K562 (cell line): ENCODE data around the gene ANKRD13D. TPM values are rescaled to one million over a fixed set of nuclear protein-coding genes. Genes with fewer than 3 reads are reported as not detected.

ENCODE experiments used
- ATAC-seq: fragments of 200-7000 bp; cut with Tn5 transposase; 3 replicates; pipeline ENCODE4 v1.9.1; 2020; ENCODE audit warnings: moderate library complexity
- BruUV-seq: library from RNA; stranded (reverse); fragments of 400-500 nt; replicated peaks from 2 replicates; lab custom pipeline; 2021; lab: Mats Ljungman, UMichigan
- CTCF ChIA-PET: fragments of 300-600 bp; formaldehyde crosslinking; extraction: SDS; loops from one replicate; lab custom pipeline; 2021; ENCODE audit warnings: low intra/inter-chr PET ratio; lab: Yijun Ruan, JAX
- POLR2A ChIA-PET: fragments of 300-600, 350-650 bp; sonication (Branson Sonifier 250); formaldehyde crosslinking; extraction: SDS; loops from one replicate; lab custom pipeline; 2021; ENCODE audit warnings: antibody characterized with exemption, inconsistent platforms; lab: Yijun Ruan, JAX
- DNase-seq, 4 experiments: peaks; one replicate each; pipeline versions ENCODE4 v3.0.0 to v3.0.0-alpha.2; 2011 to 2018; ENCODE audit warnings: low spot score in 3 of 4, mixed read lengths in 3 of 4; ENCODE audit errors: extremely low read depth in 1 of 4
- FAIRE-seq: peaks from 2 replicates; lab custom pipeline; 2011; peaks lifted over from hg19 to GRCh38; lab: Jason Lieb, UNC
- H2AFZ ChIP-seq: 2 replicates; pipeline ENCODE4 v1.6.0; 2011; ENCODE audit warnings: low read depth, low read length, control low read depth, inconsistent platforms
- H3K27ac ChIP-seq: fragments of 200-600 bp; 3 replicates; pipeline ENCODE4 v1.8.0; 2011; ENCODE audit warnings: low read depth, mild to moderate bottlenecking, control low read depth, inconsistent platforms, low read length, moderate library complexity, mixed read lengths; ENCODE audit errors: extremely low read depth
- H3K27me3 ChIP-seq, 2 experiments: fragments of 300-600 bp in 1 of 2; 2 replicates in 1 of 2; 3 replicates in 1 of 2; pipeline versions ENCODE4 v1.6.0 to v1.8.0; 2011; ENCODE audit warnings: inconsistent platforms in 2 of 2, low read length in 2 of 2, mild to moderate bottlenecking in 1 of 2, mixed read lengths in 1 of 2, moderate library complexity in 1 of 2; ENCODE audit not compliant: control insufficient read depth in 2 of 2, insufficient read depth in 2 of 2
- H3K36me3 ChIP-seq: fragments of 300-600 bp; 3 replicates; pipeline ENCODE4 v1.8.0; 2011; ENCODE audit warnings: mild to moderate bottlenecking, low read length, inconsistent platforms; ENCODE audit not compliant: control insufficient read depth, insufficient read depth
- H3K4me1 ChIP-seq, 2 experiments: fragments of 200-600 bp in 1 of 2; replicated peaks in 1 of 2; 2 replicates in 1 of 2; 3 replicates in 1 of 2; pipeline versions ENCODE4 v1.5.1 to v1.8.0; 2011; ENCODE audit warnings: inconsistent platforms in 2 of 2, low read length in 2 of 2, mild to moderate bottlenecking in 1 of 2, mixed read lengths in 1 of 2, moderate library complexity in 1 of 2; ENCODE audit not compliant: control insufficient read depth in 2 of 2, insufficient read depth in 2 of 2
- H3K4me2 ChIP-seq: 2 replicates; pipeline ENCODE4 v1.6.1; 2011; ENCODE audit warnings: low read length, control low read depth, inconsistent platforms, mixed read lengths; ENCODE audit not compliant: insufficient read depth
- H3K4me3 ChIP-seq: fragments of 200-600 bp; sonication (generic), shearing (Covaris generic); 2 replicates; pipeline ENCODE4 v1.5.1; 2016; ENCODE audit warnings: control low read depth, inconsistent platforms
- H3K79me2 ChIP-seq: fragments of 200-600 bp; 3 replicates; pipeline ENCODE4 v1.8.0; 2011; ENCODE audit warnings: low read length, inconsistent platforms; ENCODE audit not compliant: control insufficient read depth, insufficient read depth
- H3K9ac ChIP-seq, 2 experiments: 2 replicates each; pipeline versions ENCODE4 v1.6.0 to v1.6.1; 2011; ENCODE audit warnings: low read depth in 2 of 2, low read length in 2 of 2, control low read depth in 1 of 2, inconsistent platforms in 1 of 2, mild to moderate bottlenecking in 1 of 2, mixed read lengths in 1 of 2; ENCODE audit not compliant: insufficient read depth in 1 of 2
- H3K9me1 ChIP-seq: one replicate; pipeline ENCODE4 v1.6.0; 2011; ENCODE audit warnings: inconsistent platforms, mild to moderate bottlenecking, low read length, moderate library complexity; ENCODE audit not compliant: control insufficient read depth, insufficient read depth
- H3K9me3 ChIP-seq: replicated peaks from 2 replicates; pipeline ENCODE4 v1.5.1; 2011; ENCODE audit warnings: low read depth, low read length, inconsistent platforms; ENCODE audit not compliant: control insufficient read depth, insufficient read depth
- H4K20me1 ChIP-seq: replicated peaks from 2 replicates; pipeline ENCODE4 v1.6.1; 2011; ENCODE audit warnings: low read length, inconsistent platforms, mixed read lengths; ENCODE audit not compliant: control insufficient read depth, insufficient read depth
- MCM2 ChIP-seq: fragments of 450-650 bp; IDR thresholded peaks from 2 replicates; pipeline ENCODE4 v1.6.1; 2017; ENCODE audit warnings: low read depth, mild to moderate bottlenecking
- RAD21 ChIP-seq, 2 experiments: fragments of 250-450 bp in 1 of 2; fragments of 450-650 bp in 1 of 2; sonication (Bioruptor Pico) in 1 of 2; formaldehyde crosslinking in 1 of 2; IDR thresholded peaks in 1 of 2; conservative IDR thresholded peaks in 1 of 2; 2 replicates each; pipeline versions ENCODE4 v1.4.0 to v1.8.0; 2020 to 2022; ENCODE audit warnings: mild to moderate bottlenecking in 2 of 2, moderate library complexity in 1 of 2
- WGBS: fragments of 100-300 bp; shearing (Covaris generic); methylation state at CpG from one replicate; pipeline ENCODE4 v1.1.6; 2016; ENCODE audit warnings: low coverage, mixed read lengths; ENCODE audit not compliant: insufficient coverage; ENCODE audit errors: missing lambda C conversion rate; 5-methylcytosine and 5-hydroxymethylcytosine counted together
- in situ Hi-C: fragments of 300-500 bp; cut with MboI; formaldehyde crosslinking; loops from 4 replicates; pipeline ENCODE4 v1.15.0; 2018; ENCODE audit warnings: inconsistent platforms, mixed read lengths
- intact Hi-C: fragments of 100-400 bp; cut with micrococcal nuclease; formaldehyde crosslinking; loops from 2 replicates; pipeline ENCODE4 v1.14.2; 2022
- polyA plus RNA-seq, 8 experiments: library from polyadenylated mRNA; depleted of rRNA in 4 of 8; stranded (reverse) in 5 of 8; unstranded in 3 of 8; fragments of >200 nt; fragmentation: Nextera tagmentation in 2 of 8; fragmentation: Illumina TruSeq in 1 of 8; extraction: Ambion mirVana in 2 of 8; extraction: Trizol in 1 of 8; gene quantifications; 2 replicates each; pipeline versions ENCODE4 v1.2.1 to v1.2.3, GENCODE V29; 2011 to 2014; ENCODE audit warnings: inconsistent platforms in 1 of 8, missing spikeins in 1 of 8
- total RNA-seq, 7 experiments: library from RNA; depleted of rRNA in 6 of 7; stranded (reverse); fragments of >200 nt in 6 of 7; fragmentation: Illumina TruSeq in 2 of 7; extraction: Trizol in 2 of 7; gene quantifications; 2 replicates each; pipeline versions ENCODE4 v1.2.1 to v1.2.3, GENCODE V29; 2011 to 2021; ENCODE audit warnings: low replicate concordance in 1 of 7
- TF ChIP-seq, protein P1 (sequence below), 3 experiments: IDR thresholded peaks in 2 of 3; conservative IDR thresholded peaks in 1 of 3; 2 replicates each; pipeline ENCODE4 v1.5.1; 2011 to 2012; ENCODE audit warnings: low read length in 3 of 3, mild to moderate bottlenecking in 3 of 3, control low read depth in 2 of 3, improper control_type of control experiment in 1 of 3, inconsistent platforms in 1 of 3, low read depth in 1 of 3, mixed read lengths in 1 of 3, moderate library complexity in 1 of 3; ENCODE audit not compliant: insufficient read depth in 2 of 3
- TF ChIP-seq, protein P2 (sequence below): fragments of 250-450 bp; sonication (Bioruptor Pico); IDR thresholded peaks from 2 replicates; pipeline ENCODE4 v1.4.0; 2020; ENCODE audit warnings: mild to moderate bottlenecking, moderate library complexity, borderline replicate concordance
- TF ChIP-seq, protein P3 (sequence below), 2 experiments: fragments of 450-650 bp in 1 of 2; sonication (generic) in 1 of 2; formaldehyde crosslinking in 1 of 2; IDR thresholded peaks in 1 of 2; conservative IDR thresholded peaks in 1 of 2; 2 replicates each; pipeline versions ENCODE4 v1.6.1 to v1.8.1; 2016 to 2023; ENCODE audit warnings: mild to moderate bottlenecking in 2 of 2, moderate library complexity in 2 of 2, inconsistent platforms in 1 of 2, missing genetic modification reagents in 1 of 2

ANKRD13D gene
- total and polyA plus RNA-seq, 9 of the 15 experiments (the other 6 are each of a cell fraction or from before 2014, with no cell fraction given), result 0.94 to 40.9 (median 22.4) TPM

DNA sequence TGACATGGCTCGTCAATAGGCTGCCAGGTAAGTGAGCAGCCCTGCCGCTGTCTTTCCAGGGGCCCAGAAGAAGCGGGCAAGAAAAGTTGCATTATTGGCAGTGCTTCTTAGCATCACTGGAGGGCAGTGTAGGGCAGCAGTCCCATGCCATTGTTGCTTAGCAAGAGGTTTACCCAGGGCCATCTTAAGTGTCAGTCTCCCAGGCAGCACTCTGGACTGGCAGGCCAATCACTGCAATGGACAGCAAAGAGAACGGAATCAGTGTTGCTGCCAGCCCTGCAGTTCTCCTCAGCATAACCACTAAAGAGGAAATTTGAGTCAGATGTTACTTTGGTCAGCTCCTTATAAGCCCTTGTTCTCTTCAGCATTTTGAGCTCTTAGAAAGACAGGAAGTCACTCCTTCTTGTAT lies 36.3 kb upstream of the ANKRD13D start:
- H3K27me3 ChIP-seq, result no peaks in the 10 kb centered on the region
- no peak for FAIRE-seq
- peaks cover 15% of the 10 kb centered on the region; the same call in 1 of the 2 replicates for H4K20me1 ChIP-seq
- intact Hi-C loops (no loop called here), in situ Hi-C loops (no loop called here)
- no peaks in the 10 kb centered on the region for H3K9me3 ChIP-seq
- 89% methylated on average over 4 of the region's 4 CpGs for WGBS
- H3K36me3 ChIP-seq, result peaks cover 94% of the 10 kb centered on the region
- no peak overlapping the region for H3K4me2 ChIP-seq
- H3K27ac ChIP-seq, result no peak overlapping the region
- no peak overlapping the region for H2AFZ ChIP-seq
- no peak overlapping the region for H3K4me3 ChIP-seq
- POLR2A ChIA-PET, result interaction anchor here (1.4 to 6.8 kb wide), 4 partner anchors 9 to 173 kb away, joined by 4 to 58 read pairs (median 7); no protein-coding TSS in a partner anchor
- TF ChIP-seq MCM2 (no peak), RAD21 (CRISPR knock-in tag; conservative IDR thresholded peaks at IDR 0.05 in 1 of 2, IDR thresholded peaks at IDR 0.05 in 1 of 2) (peak in 1 of 2 experiments; percentile 36; a peak in 1 of 4 replicates)
- TF ChIP-seq, protein P1, sequence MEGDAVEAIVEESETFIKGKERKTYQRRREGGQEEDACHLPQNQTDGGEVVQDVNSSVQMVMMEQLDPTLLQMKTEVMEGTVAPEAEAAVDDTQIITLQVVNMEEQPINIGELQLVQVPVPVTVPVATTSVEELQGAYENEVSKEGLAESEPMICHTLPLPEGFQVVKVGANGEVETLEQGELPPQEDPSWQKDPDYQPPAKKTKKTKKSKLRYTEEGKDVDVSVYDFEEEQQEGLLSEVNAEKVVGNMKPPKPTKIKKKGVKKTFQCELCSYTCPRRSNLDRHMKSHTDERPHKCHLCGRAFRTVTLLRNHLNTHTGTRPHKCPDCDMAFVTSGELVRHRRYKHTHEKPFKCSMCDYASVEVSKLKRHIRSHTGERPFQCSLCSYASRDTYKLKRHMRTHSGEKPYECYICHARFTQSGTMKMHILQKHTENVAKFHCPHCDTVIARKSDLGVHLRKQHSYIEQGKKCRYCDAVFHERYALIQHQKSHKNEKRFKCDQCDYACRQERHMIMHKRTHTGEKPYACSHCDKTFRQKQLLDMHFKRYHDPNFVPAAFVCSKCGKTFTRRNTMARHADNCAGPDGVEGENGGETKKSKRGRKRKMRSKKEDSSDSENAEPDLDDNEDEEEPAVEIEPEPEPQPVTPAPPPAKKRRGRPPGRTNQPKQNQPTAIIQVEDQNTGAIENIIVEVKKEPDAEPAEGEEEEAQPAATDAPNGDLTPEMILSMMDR (IDR thresholded peaks at IDR 0.05 in 2 of 3, conservative IDR thresholded peaks at IDR 0.05 in 1 of 3; ENCODE audit: insufficient read depth in 2 of 3, low read depth in 1 of 3, low read length in 3 of 3), result peak; percentile 24 to 44 (median 40); a peak in 4 of 6 replicates
- TF ChIP-seq, protein P2, sequence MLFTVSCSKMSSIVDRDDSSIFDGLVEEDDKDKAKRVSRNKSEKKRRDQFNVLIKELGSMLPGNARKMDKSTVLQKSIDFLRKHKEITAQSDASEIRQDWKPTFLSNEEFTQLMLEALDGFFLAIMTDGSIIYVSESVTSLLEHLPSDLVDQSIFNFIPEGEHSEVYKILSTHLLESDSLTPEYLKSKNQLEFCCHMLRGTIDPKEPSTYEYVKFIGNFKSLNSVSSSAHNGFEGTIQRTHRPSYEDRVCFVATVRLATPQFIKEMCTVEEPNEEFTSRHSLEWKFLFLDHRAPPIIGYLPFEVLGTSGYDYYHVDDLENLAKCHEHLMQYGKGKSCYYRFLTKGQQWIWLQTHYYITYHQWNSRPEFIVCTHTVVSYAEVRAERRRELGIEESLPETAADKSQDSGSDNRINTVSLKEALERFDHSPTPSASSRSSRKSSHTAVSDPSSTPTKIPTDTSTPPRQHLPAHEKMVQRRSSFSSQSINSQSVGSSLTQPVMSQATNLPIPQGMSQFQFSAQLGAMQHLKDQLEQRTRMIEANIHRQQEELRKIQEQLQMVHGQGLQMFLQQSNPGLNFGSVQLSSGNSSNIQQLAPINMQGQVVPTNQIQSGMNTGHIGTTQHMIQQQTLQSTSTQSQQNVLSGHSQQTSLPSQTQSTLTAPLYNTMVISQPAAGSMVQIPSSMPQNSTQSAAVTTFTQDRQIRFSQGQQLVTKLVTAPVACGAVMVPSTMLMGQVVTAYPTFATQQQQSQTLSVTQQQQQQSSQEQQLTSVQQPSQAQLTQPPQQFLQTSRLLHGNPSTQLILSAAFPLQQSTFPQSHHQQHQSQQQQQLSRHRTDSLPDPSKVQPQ (CRISPR knock-in tag), result no peak
- TF ChIP-seq, protein P3, sequence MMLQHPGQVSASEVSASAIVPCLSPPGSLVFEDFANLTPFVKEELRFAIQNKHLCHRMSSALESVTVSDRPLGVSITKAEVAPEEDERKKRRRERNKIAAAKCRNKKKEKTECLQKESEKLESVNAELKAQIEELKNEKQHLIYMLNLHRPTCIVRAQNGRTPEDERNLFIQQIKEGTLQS (IDR thresholded peaks at IDR 0.05), result no peak
- TF ChIP-seq, protein P3 (CRISPR knock-in tag; conservative IDR thresholded peaks at IDR 0.05), result no peak
- TF ChIP-seq, all 486 proteins: peak for 2
- BruUV-seq, result no TSS peak
- CTCF ChIA-PET, result no interaction called here
- no peak for DNase-seq
- no peaks in the 10 kb centered on the region for H3K9me1 ChIP-seq
- H3K9ac ChIP-seq, result no peak overlapping the region
- H3K79me2 ChIP-seq, result peaks cover 2% of the 10 kb centered on the region; the same call in 2 of the 3 replicates
- H3K4me1 ChIP-seq, result peaks cover 4 to 16% of the 10 kb centered on the region in 2 experiments; a peak in 2 of 5 replicates
- peak; percentile 32; the same call in 2 of the 3 replicates for ATAC-seq
